Measurements from ENCODE around the gene CREB3. TPM values are rescaled to one million over a fixed set of nuclear protein-coding genes. Genes with fewer than 3 reads are reported as not detected.

CREB3 gene
- total RNA-seq, 1 experiment from 2014 or later: 22.4 TPM

- ChIA-PET POLR2A (ENCODE audit: unreplicated experiment) (no interaction called here), CTCF (no interaction called here)
- H2AFZ ChIP-seq: no peak within 1 kb of the TSS
- no peaks in the 10 kb centered on the region for H3K9me2 ChIP-seq (ENCODE audit: insufficient read depth)
- H3K27me3 ChIP-seq (ENCODE audit: insufficient read depth, low read depth): no peaks in the 10 kb centered on the region
- intact Hi-C loops (cut with micrococcal nuclease; ENCODE audit: unreplicated experiment): no loop called here
- TF ChIP-seq CTCF (conservative IDR thresholded peaks at IDR 0.05): no peak
- TF ChIP-seq EZH2 (IDR thresholded peaks at IDR 0.05; ENCODE audit: low read depth): no peak
- no peak within 1 kb of the TSS for H3K27ac ChIP-seq
- no peak within 1 kb of the TSS for H3K4me3 ChIP-seq
- H3F3A ChIP-seq (ENCODE audit: insufficient read depth, low read depth): peaks cover 37% of the 10 kb centered on the region
- no TSS peak for BruUV-seq (replicated peaks)
- DNase-seq: no peak
- H3K36me3 ChIP-seq (ENCODE audit: low read depth): no peaks in the 10 kb centered on the region
- H4K20me1 ChIP-seq (ENCODE audit: insufficient read depth): no peaks in the 10 kb centered on the region
- no peak within 1 kb of the TSS for H3K4me2 ChIP-seq
- H3K4me1 ChIP-seq (replicated peaks; ENCODE audit: insufficient read depth): peaks cover 17% of the 10 kb centered on the region
- peaks cover 29% of the 10 kb centered on the region for H3K79me2 ChIP-seq (ENCODE audit: low read depth)
- no peaks in the 10 kb centered on the region for H3K9me3 ChIP-seq (ENCODE audit: insufficient read depth, low read depth)
Measured at GRCh38 chr9:35754264-35754663, 21.8 kb downstream of the CREB3 start, which contains the start of gene MSMP. Gene MSMP (minus strand): TSS chr9:35754276. CDS start chr9:35754129, 147 bp downstream.

GRCh38 chr9:35755071-35755470, 22.6 kb downstream of the CREB3 start:
- H3F3A ChIP-seq (ENCODE audit: insufficient read depth, low read depth): peaks cover 32% of the 10 kb centered on the region
- TF ChIP-seq CTCF (conservative IDR thresholded peaks at IDR 0.05): no peak
- TF ChIP-seq EZH2 (IDR thresholded peaks at IDR 0.05; ENCODE audit: low read depth): no peak
- ChIA-PET CTCF (no interaction called here), POLR2A (ENCODE audit: unreplicated experiment) (no interaction called here)
- intact Hi-C loops (cut with micrococcal nuclease; ENCODE audit: unreplicated experiment): no loop called here
- H3K9me3 ChIP-seq (ENCODE audit: insufficient read depth, low read depth): no peaks in the 10 kb centered on the region
- no peaks in the 10 kb centered on the region for H3K9me2 ChIP-seq (ENCODE audit: insufficient read depth)
- peaks cover 17% of the 10 kb centered on the region for H3K4me1 ChIP-seq (replicated peaks; ENCODE audit: insufficient read depth)
- no peaks in the 10 kb centered on the region for H3K27me3 ChIP-seq (ENCODE audit: insufficient read depth, low read depth)
- no peak overlapping the region for H3K27ac ChIP-seq
- H2AFZ ChIP-seq: no peak overlapping the region
- DNase-seq: no peak
- H4K20me1 ChIP-seq (ENCODE audit: insufficient read depth): no peaks in the 10 kb centered on the region
- no peaks in the 10 kb centered on the region for H3K36me3 ChIP-seq (ENCODE audit: low read depth)
- peaks cover 30% of the 10 kb centered on the region for H3K79me2 ChIP-seq (ENCODE audit: low read depth)
- no peak overlapping the region for H3K4me2 ChIP-seq
- no peak overlapping the region for H3K4me3 ChIP-seq
- BruUV-seq (replicated peaks): no TSS peak

GRCh38 chr9:35756275-35757225, 24.1 kb downstream of the CREB3 start:
- CTCF ChIA-PET: interaction anchor here (0.5 kb wide), 1 partner anchor 732 kb away, joined by 3 read pairs; no protein-coding TSS in a partner anchor
- Histone ChIP-seq H3K4me3 (peak overlapping the region; percentile 90), H3K9me2 (ENCODE audit: insufficient read depth) (no peaks in the 10 kb centered on the region), H4K20me1 (ENCODE audit: insufficient read depth) (no peaks in the 10 kb centered on the region), H2AFZ (peak overlapping the region; percentile 85), H3K9me3 (ENCODE audit: insufficient read depth, low read depth) (no peaks in the 10 kb centered on the region), H3K36me3 (ENCODE audit: low read depth) (no peaks in the 10 kb centered on the region), H3K4me2 (peak overlapping the region; percentile 94), H3K27ac (peak overlapping the region; percentile 91), H3K79me2 (ENCODE audit: low read depth) (peaks cover 33% of the 10 kb centered on the region), H3K4me1 (replicated peaks; ENCODE audit: insufficient read depth) (peaks cover 17% of the 10 kb centered on the region), H3F3A (ENCODE audit: insufficient read depth, low read depth) (peaks cover 29% of the 10 kb centered on the region), H3K27me3 (ENCODE audit: insufficient read depth, low read depth) (no peaks in the 10 kb centered on the region)
- BruUV-seq (replicated peaks): TSS peak; percentile 51
- intact Hi-C loops (cut with micrococcal nuclease; ENCODE audit: unreplicated experiment): no loop called here
- TF ChIP-seq CTCF (conservative IDR thresholded peaks at IDR 0.05) (peak; percentile 68), EZH2 (IDR thresholded peaks at IDR 0.05; ENCODE audit: low read depth) (no peak)
- POLR2A ChIA-PET (ENCODE audit: unreplicated experiment): interaction anchor here (0.6 kb wide), 1 partner anchor 44 kb away, joined by 4 read pairs; no protein-coding TSS in a partner anchor
- peak; percentile 42 to 57 for DNase-seq

Measured in PC-9 (cell line).